ENCODE measurements around the gene IP6K2.

IP6K2 gene

DNA sequence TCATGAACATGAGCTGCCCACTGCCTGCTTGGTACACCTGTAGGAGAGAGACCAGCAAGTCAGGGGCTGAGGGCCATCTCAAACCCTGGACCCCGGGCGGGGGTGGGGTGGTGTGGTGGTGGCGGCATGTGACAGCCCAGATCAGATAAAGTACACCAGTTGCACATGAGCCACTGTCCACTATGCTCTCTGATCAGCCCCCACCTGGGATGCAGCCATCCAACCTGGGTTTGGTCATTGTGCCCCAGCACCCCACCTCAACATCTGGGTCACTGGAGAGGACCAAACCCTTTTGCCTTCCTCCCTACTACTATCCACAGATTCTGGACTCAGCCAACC is 28.3 kb downstream of the IP6K2 start:
- DNase-seq (ENCODE audit: low spot score): no peak

DNA sequence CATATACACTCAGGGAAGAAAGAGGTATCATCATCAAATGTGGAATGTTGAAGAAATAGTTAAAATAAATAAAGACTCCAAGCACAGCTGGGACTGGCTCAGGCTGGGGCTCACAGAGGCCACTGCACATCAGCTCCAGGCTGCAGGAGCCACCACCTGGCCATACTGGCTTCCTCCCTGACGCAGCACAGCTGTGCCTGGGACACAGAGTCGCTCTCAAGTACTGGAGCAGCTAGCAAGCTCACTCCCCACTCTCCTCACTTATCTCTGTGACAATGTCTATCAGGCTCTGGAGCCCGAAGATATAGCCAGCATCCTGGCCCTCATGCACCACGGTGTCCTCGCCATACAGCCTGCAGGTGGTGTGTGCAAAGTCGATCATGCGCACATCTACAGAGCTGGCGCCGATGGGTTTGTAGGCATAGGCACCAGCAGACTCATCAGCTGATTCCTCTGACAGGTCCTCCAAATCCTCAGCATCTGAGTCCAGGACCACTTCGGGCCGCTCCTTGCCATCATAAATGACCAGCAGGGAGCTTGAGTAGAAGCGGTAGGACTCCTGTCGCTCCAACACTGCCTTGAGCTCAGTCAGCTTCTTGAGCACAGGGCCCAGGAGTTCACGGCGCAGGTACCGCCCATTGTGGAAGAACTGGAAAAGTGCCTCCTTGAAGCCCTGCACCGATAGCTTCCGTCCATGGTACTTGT is 28.8 kb downstream of the IP6K2 start:
- DNase-seq (ENCODE audit: low spot score): no peak

DNA sequence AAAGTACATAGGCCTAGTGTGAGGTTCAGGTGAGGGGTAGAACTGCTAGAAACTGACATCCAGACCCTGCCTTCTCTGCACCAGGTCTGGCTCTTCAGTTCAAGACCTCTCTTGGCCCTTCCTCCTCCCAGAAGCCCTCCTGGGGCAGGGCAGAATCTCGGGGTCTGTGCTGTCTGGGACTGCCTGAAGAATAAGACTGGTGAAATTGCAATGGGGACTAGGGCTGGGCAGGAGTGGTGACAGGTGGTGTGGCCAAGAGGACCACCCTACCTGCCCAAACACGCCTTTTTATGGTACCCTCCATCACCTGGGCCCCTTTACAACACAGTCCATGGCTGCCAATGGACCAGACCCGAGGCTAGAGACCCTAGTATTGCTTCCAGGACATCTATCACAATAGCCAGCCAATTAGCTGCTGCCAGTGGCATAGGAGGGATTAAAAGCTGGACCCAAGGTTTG is 29.8 kb downstream of the IP6K2 start:
- DNase-seq (ENCODE audit: low spot score): no peak

DNA sequence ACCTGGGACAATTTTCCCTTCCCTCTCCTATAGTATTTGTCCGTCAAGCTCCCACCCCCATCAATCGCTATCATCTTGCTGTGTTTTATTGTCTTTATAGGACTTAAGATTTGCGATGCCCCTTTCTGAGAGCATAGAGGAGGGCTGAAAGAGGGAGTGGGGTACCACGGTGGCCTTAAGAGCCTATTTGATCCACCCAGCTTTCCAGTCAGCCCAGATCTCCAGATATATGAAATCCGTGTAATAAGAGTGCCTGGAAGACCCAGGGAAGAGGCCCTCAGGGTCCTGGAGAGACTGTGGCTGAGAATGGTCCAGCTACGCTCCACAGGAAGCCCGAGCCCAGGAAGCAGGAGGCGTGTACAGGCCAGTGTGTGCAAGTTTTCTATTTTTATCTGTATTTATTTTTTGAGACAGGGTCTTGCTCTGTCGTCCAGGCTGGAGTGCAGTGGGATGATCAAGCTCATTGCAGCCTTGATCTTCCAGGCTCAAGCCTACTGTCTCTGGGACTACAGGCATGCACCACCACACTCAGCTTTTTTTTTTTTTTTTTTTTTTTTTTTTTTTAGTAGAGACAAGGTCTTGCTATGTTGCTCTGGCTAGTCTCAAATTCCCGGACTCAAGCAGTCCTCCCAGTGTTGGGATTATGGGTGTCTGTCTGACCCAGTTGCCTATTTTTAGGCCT is 30.3 kb downstream of the IP6K2 start:
- no peak for DNase-seq (ENCODE audit: low spot score)

DNA sequence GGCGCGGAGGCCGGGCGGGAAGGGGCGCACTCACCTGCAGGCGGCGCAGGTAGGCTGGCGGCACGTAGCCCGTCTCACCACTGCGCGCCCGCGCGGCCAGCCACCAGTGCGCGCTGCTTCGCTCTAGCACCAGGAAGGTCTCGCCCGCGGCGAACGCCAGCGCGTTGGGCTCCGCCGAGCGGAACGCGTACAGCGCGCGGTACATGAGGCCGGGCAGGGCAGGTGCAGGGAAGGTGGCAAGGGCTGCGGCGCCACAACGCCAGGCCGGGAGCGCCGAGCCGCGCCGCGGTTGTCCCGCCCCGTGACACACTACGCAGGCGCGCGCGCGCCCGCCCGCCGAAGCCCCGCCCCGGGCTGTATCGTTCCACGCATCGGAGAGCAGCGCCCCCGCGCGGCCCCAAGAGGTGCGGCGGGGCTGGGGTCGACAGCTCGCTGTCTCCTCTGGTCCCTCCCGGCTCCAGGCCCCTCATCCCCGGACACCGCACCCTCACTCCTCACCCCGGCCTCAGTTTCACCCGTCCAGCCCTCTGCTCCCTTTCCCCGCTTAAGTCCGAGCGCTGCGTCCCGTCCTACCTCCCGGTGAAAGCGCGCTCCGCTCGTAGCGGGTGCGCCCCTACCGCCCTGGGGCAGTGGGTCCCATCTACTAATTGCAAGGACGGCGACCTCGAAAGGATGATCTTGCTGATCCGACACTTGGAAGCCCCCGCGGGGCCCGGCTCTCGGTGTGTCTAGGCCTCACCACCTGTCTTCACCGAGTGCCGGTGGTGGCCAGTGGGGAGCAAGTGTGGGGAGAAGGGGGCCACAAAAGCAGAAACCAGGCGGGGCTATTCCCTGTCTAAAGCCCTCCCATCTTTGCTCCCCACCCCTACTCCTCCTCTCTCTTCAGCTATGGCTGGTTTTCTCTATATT is 31.2 kb downstream of the IP6K2 start, which contains the start of gene NCKIPSD:
Gene NCKIPSD (minus strand): TSS at position 313 of the 909 bp plus-strand sequence. CDS start 108 bp downstream, at position 205.
- peak; percentile 89 for DNase-seq (ENCODE audit: low spot score)

DNA sequence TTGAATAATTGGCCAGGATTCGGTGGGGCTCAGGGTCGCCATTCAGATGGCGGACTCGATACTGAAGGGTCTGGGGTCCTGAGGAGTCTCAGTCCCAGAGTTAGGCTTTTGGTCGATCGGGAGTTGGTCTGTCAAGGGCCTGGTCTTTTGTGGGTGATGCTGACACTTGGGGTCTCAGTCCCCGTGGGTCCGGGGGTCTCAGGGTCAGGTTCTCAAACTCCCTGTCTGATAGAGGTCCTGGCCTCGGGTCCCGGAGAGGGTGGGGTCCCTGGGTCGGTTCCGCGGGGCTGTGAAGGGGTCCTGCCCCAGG is 31.8 kb downstream of the IP6K2 start:
- no peak for DNase-seq (ENCODE audit: low spot score)

DNA sequence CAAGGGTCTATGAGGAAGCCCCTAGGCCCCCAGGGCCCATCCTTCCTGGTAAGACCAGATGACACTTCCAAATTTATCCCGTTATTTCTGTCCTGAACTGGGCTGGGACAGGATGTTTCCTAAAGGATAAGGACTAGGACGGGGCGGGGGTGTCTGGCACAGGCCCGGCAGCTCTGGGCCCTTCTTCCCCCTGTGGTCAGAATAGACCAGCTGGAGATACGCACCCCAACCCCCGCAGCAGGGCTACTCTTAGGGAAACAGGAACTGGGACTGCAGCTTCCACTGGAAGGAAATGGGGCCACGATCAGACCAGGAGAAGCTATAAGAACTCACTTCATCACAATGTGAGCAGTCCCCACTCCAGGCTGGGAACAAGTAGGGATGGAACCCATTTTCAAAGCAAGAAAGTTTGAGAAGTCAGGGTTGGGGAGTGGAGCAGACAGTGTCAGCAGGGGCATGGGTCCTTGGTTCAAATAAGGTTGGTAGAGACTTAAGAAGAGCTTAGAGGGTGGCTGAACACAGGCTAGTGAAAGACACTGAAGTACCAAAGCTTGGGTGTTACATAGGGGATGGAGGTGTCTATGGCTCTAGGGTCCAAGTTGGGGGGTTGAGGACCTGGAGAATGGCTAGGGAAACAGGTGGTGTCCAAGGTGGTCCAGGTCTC is 32.4 kb downstream of the IP6K2 start:
- no peak for DNase-seq (ENCODE audit: low spot score)

DNA sequence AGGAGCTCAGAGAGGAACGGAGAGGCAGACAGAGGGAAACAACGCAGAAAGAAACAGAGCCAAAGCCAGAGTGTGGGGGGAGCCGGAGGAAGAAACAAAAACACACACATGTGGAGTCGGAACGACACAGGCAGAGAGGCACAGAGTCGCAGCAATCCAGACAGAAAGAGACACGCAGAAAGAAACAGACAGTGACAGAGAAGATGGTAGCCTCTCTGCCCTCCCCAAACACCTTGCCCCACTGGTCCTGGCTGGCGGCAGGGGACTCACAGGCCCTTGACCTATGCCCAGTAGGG is 33.0 kb downstream of the IP6K2 start:
- no peak for DNase-seq (ENCODE audit: low spot score)

DNA sequence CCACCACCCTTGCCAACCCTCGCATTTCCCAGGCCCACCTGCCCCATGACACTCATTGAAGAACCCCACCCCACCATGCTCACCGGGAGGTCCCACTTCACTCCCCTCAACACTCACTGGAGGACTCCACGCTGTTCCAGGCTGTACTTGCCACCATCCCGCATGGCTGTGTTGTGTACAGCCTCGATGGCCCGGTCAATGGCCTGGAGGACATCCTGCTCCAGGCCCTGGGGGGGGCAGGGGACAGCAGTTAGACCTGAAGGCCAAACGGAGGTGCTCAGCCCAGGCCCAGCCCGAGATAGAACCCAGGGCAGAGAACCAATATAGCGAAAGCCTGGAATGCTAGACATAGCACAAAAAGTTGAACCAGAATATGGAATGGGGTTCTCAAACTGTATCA is 34.2 kb downstream of the IP6K2 start:
- DNase-seq (ENCODE audit: low spot score): no peak

DNA sequence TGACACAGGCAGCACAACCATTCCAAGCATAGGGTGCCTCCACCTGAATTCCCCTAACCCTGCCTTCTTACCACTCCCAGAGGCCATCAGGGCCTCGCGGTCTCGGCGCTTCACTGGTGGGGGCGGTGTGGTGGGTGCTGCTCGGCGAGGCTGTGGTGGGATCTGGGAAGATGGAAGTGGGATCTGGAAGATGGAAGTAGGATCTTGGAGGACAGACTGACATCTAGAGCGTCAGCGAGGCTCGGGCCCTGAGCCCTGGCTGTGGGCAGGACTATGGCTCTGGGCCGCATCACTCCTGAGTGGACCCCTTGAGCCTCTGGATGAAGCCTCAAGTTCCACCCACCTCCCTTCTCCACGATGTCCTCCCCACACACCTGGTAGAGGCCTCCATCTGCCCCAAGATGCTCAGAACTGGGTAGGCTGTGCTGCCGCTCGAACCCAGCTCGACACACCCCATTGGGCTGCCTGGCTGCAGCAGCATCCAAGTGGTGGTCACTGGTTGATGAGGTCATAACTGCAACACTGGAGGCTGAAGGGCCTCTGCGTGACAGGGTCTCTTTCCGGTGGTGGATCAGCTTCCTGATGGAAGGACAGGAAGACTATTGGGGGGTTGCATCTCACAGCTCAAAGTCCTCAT is 34.9 kb downstream of the IP6K2 start:
- no peak for DNase-seq (ENCODE audit: low spot score)

DNA sequence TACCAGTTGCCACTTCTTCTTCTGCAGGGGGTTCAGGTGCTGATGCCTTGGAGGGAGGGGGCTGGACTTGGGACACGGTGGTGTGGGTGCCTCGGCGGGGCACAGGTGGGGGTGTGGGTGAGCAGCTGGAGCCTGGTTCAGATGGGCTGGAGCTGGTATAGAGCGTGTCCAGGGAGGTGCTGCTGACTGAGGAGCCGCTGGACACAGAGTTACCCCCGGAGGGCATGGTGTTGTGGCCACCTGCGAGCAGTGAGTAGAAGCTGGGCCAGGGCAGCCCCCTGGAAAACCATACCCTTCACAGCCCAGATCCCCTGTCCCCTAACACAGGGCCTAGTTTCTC is 35.5 kb downstream of the IP6K2 start:
- no peak for DNase-seq (ENCODE audit: low spot score)

DNA sequence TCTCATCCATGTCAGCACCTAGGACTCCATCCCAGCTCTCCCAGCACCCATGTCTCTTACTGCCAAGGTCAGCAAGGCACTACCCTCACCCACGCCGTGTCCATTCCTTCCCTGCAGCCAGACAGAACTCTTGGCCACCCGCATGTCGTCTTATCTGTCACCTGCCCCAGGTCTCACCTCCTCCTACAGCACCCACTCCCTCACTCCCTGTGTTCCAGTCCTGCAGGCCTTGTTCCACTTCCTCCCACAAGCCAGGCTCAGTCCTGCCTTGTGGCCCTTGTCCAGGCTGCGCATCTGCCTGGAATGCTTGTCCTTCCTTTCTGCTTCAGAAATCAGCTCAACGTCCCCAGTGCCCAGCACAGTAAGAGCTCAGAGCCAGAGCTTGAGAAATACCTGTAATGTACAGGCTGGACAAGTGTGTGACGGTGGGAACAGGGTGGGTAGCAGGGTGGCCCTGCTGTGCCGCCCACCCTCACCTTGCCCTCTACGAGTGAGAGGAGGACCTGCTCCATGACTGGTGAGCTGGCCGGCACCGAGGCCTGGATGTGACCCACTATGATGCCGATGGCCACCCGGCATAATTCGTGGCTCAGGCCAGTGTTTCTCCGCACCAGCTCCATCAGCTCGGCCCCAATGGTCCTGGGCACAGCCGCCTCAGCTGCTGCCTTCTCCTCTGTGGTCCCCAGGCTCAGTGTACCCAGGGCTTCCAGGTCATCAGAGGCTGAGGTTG is 36.0 kb downstream of the IP6K2 start:
- DNase-seq (ENCODE audit: low spot score): no peak

DNA sequence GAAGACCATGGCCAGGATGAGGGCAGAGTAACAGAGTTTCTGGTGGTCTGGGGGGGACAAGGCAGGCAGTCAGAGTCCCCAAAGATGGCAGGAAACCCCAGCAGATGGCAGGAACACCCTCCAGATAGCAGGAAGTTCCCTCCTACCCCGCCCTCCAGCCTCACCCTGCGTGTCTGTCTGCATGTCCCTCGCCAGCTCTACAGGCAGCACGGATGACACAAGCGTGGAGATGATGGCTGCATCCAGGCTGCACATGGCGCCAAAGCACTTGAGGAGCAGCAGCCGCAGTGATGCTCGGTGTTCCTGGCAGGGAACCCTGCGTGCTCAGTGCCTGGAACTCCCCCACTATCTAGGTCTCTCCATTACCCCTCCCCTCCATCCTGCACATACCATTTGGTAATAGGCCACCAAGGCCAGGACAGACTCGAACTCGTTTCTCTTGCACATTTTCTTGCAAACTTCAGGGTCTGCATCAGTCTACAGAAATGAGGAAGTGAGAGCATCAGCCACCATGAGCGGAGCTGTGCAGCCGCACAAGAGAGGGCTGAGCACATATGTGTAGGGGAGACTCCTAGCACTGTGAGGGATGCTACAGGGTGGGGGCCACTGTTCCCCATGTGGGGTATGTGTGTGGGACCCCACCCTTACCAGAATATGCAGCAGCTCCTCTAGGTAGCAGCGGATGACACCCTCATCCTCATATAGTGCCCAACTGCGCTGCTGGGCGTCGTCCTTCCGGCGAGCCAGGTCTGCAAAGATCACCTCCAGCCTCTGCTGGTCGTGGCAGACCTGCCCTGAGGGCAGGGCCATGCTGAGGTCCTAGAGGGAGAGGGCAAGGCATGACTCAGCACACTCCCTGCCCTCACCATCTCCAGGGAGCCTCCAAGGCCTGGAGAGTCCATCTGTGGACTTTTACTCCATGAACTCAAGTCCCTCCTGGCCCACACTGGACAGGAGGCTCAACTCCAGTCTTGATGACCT is 37.3 kb downstream of the IP6K2 start:
- no peak for DNase-seq (ENCODE audit: low spot score)

DNA sequence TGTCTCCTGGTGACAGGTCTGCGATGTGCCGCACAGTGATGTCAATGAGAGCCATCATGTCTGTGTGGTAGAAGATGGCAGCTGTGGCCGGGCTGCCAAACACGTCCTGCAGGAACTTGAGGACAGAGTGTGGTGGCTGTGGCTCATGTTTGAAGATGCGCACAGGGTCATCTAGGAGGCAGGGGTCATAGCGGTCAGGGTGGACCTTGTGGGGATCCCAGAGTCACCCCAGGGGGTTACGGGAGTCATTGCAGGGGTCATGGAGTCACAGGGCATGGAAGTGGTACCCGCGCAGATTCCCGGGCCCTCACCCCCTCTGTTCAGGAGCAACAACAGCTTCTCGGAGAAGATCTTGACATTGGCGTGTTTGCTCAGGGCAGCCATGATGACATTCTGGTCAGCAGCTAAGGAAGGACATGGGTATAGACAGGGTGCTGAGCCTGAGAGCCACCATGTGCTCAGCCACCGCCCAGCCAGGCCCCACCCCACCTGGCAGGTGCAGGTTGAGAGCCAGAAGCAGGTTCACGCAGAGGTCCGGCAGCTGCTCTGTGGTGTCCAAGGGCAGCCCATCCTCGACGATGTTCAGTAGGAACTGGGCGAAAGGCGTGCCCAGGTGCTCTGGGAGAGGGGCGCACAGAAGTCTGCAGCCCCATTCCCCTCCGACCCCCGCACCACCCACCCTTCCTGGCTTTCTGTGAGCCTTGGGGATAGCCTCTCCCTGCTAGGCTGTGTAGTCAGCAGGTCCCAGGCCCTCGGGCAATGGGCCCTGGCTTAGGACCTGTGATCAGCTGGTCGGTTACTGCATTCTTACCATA is 38.2 kb downstream of the IP6K2 start:
- DNase-seq (ENCODE audit: low spot score): no peak

DNA sequence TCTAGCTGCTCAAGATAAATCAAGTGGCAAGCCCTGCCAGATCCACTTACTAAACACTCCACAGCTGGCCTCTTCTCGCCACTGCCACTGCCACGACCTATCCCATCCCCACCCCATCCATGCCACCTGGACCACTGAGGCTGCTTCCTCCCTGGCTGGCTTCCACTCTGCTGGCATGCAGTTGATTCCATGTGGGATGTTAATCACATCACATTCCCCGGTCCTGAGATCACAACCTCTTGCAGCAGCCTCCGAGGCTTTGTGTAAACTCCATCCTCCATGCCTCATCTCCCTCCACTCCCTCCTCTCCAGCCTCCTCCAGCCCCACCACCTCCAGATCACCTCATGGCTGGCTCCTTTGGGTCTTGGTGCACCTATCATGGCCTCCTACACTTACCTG is 39.0 kb downstream of the IP6K2 start:
- no peak for DNase-seq (ENCODE audit: low spot score)

DNA sequence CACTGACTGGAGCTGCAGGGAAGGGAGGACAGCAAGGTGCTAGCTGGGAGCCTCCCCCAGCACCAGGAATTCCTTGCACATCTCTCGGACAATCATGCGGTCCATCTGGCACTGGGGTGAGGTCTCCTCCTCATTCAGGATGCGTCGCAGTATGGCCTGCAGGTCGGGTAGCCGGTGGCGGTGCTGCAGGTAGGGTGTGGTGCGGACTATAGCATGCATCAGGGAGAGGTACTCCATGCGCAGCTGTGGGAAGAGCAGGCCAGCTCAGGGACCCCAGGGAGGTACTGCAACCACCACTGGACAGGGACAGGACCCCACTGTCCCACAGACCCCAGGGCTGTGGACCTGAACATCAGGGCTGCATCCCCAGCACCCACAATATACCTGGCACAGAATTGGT is 42.5 kb downstream of the IP6K2 start:
- no peak for DNase-seq (ENCODE audit: low spot score)

DNA sequence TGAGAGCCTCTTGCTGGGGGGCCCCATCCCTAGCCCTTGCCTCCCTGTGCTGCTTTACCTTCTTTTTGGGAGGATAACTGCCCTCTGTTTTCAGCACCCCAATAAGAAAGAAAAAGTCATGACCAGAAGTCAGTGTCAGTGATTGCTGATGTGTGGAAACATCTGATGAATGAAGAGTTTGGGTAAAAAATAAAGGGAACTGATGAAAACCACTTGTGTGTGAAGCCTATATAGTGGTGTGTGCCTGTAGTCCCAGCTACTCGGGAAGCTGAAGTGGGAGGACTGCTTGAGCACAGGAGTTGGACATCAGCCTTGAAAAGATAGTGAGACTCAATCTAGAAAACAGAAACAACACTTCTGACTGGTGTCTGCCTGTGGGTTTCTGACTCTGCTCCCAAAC is 44.5 kb downstream of the IP6K2 start:
- DNase-seq (ENCODE audit: low spot score): no peak

DNA sequence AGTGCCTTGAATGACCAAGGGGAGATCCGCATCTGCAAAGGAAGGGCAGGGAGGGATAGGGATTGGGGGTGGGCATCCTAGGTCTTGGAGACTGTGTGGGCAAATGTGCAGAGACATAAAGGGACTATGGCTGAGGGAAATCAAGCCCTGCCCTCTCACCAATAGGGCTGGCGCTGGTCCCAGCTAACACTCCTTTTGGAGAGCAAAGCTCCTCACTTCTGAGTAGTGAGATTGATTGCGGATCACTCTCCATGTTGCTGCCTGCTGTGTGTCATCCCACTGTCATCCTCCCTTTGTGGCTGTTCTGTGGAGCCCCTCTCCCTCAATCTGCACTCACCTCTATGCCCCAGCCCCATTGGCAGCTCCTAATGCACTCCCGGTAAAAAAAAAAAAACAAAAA is 52.1 kb downstream of the IP6K2 start:
- DNase-seq (ENCODE audit: low spot score): no peak

DNA sequence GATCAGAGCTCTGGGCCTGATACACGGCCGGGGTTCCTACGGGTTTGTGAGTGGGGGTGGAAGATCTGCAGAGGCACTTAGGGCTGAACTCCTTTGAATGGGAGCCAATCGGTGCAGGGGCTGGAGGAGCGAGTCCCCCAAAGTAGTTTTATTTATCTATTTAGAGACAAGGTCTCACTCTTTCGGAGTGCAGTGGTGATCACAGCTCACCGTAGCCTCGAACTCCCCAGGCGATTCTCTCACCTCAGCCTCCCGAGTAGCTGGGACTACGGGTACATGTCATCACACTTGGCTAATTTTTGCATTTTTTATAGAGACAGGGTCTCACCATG is 52.7 kb downstream of the IP6K2 start:
- no peak for DNase-seq (ENCODE audit: low spot score)

Data from CD4-positive, alpha-beta T cell treated with Interleukin-6 at 100 ng/mL for 8 hours (primary cell).